DOHH2 (cell line): Measurements from ENCODE around the gene GMPS.

Experiments used
- CTCF ChIP-seq: fragments of 200-600 bp; sonication (generic); IDR thresholded peaks from one replicate; pipeline ENCODE4 v1.5.1; 2014; ENCODE audit warnings: antibody characterized with exemption, mild to moderate bottlenecking, low read depth, low read length; ENCODE audit not compliant: poor library complexity, severe bottlenecking
- EZH2phosphoT487 ChIP-seq: fragments of 200-600 bp; sonication (generic); IDR thresholded peaks from 2 replicates; pipeline ENCODE4 v1.6.1; 2017; ENCODE audit warnings: borderline replicate concordance, mild to moderate bottlenecking, antibody characterized with exemption, low read length, moderate library complexity, mixed read lengths

GRCh38 chr3:155891321-155891720 is 20.9 kb downstream of the GMPS start:
- TF ChIP-seq CTCF (no peak), EZH2phosphoT487 (no peak)
